ENCODE data around the gene PCDHA1. TPM values are rescaled to one million over a fixed set of nuclear protein-coding genes. Genes with fewer than 3 reads are reported as not detected.

The PCDHA1 gene
- total RNA-seq, 1 donor from 2014 or later = not detected

DNA sequence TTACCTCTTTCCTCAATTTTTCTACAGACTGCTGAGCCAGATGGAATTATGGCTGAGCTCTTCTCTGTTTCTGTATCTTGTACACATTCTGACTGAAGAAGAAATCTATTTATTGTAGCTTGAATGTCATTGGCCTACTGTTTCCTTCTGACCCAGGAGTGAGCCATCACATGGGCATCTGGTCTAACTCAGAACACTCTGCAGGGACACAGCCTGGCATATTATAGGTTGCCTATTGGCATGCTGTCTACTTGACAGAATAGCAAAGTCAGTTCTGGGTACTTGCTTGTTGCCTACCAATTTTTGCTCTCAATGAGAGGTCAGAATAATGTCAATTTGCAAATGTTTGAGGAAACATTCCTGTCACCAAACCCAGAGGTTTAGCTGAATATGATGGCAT is 187.6 kb downstream of the PCDHA1 start:
- Histone ChIP-seq H3K4me3 (ENCODE audit: low read depth, low read length) (no peak overlapping the region), H3K27me3 (ENCODE audit: control insufficient read depth, insufficient read depth, low read length) (peaks cover 3% of the 10 kb centered on the region), H3K36me3 (ENCODE audit: control insufficient read depth, insufficient read depth, low read length) (no peaks in the 10 kb centered on the region)
- DNase-seq (ENCODE audit: low read depth) = no peak
- TF ChIP-seq, protein P1, sequence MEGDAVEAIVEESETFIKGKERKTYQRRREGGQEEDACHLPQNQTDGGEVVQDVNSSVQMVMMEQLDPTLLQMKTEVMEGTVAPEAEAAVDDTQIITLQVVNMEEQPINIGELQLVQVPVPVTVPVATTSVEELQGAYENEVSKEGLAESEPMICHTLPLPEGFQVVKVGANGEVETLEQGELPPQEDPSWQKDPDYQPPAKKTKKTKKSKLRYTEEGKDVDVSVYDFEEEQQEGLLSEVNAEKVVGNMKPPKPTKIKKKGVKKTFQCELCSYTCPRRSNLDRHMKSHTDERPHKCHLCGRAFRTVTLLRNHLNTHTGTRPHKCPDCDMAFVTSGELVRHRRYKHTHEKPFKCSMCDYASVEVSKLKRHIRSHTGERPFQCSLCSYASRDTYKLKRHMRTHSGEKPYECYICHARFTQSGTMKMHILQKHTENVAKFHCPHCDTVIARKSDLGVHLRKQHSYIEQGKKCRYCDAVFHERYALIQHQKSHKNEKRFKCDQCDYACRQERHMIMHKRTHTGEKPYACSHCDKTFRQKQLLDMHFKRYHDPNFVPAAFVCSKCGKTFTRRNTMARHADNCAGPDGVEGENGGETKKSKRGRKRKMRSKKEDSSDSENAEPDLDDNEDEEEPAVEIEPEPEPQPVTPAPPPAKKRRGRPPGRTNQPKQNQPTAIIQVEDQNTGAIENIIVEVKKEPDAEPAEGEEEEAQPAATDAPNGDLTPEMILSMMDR (IDR thresholded peaks at IDR 0.05; ENCODE audit: insufficient read depth, low read length, poor library complexity, severe bottlenecking) = no peak

DNA sequence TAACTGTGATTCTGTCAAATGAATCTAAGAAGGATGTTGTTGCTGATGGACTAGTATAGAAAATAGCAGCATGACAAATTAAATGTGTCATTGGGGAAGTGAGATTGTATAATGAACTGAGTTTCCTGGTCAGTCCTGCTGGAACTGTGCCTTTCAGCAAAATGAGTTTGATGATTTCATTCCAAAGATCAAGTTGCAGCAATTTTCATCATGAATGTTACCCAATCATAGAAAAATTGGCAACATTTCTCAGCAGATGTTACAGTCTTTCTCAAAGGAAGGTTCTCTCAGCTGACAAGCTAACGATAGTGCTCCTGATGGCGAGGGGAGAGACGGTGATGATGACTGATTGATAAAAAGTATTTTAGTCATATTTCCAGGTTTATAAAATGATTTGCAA is 191.1 kb downstream of the PCDHA1 start:
- TF ChIP-seq, protein P1 (IDR thresholded peaks at IDR 0.05; ENCODE audit: insufficient read depth, low read length, poor library complexity, severe bottlenecking) = no peak
- Histone ChIP-seq H3K27me3 (ENCODE audit: control insufficient read depth, insufficient read depth, low read length) (no peaks in the 10 kb centered on the region), H3K36me3 (ENCODE audit: control insufficient read depth, insufficient read depth, low read length) (no peaks in the 10 kb centered on the region), H3K4me3 (ENCODE audit: low read depth, low read length) (no peak overlapping the region)
- DNase-seq (ENCODE audit: low read depth) = no peak

DNA sequence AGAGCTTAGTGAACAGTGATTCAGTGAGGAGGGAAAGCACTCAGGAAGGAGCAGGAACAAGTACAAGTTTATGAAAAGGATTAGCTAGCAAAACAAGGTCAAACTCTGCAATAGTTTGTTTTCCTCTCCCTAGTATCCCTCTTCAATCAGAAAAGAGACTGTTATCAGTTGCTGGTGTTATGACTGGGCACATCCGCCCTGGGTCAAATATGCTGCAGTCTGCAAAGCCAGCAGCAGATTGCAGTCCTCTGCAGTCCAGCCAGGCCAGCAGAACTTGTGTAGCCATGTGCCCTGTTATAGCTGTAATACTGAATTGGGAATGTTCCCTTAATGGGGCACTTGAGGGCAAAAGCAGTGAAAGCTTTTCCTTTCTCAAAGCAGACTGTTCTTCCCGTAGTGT is 192.3 kb downstream of the PCDHA1 start:
- Histone ChIP-seq H3K4me3 (ENCODE audit: low read depth, low read length) (no peak overlapping the region), H3K27me3 (ENCODE audit: control insufficient read depth, insufficient read depth, low read length) (no peaks in the 10 kb centered on the region), H3K36me3 (ENCODE audit: control insufficient read depth, insufficient read depth, low read length) (no peaks in the 10 kb centered on the region)
- DNase-seq (ENCODE audit: low read depth) = no peak
- TF ChIP-seq, protein P1 (IDR thresholded peaks at IDR 0.05; ENCODE audit: insufficient read depth, low read length, poor library complexity, severe bottlenecking) = no peak

DNA sequence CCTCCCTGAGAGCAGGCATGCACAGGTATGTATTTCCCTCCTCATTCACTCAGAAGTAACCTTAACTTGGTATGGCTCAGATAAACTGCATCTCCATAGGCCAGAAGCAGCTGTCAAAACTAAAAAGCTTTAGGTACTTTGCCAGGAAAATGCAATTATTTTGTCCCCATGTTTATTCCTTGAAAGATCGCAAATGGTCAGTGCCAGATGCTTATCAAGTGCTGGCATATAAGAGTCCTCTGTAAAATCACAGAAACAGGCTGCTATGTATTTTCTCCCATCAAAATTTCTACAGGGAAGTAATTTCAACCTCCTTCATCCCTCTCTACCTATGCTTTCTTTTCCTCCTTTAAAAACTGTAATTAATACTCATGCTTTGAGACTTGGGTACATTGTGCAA is 193.0 kb downstream of the PCDHA1 start:
- Histone ChIP-seq H3K4me3 (ENCODE audit: low read depth, low read length) (no peak overlapping the region), H3K27me3 (ENCODE audit: control insufficient read depth, insufficient read depth, low read length) (no peaks in the 10 kb centered on the region), H3K36me3 (ENCODE audit: control insufficient read depth, insufficient read depth, low read length) (no peaks in the 10 kb centered on the region)
- TF ChIP-seq, protein P1 (IDR thresholded peaks at IDR 0.05; ENCODE audit: insufficient read depth, low read length, poor library complexity, severe bottlenecking) = no peak
- no peak for DNase-seq (ENCODE audit: low read depth)

DNA sequence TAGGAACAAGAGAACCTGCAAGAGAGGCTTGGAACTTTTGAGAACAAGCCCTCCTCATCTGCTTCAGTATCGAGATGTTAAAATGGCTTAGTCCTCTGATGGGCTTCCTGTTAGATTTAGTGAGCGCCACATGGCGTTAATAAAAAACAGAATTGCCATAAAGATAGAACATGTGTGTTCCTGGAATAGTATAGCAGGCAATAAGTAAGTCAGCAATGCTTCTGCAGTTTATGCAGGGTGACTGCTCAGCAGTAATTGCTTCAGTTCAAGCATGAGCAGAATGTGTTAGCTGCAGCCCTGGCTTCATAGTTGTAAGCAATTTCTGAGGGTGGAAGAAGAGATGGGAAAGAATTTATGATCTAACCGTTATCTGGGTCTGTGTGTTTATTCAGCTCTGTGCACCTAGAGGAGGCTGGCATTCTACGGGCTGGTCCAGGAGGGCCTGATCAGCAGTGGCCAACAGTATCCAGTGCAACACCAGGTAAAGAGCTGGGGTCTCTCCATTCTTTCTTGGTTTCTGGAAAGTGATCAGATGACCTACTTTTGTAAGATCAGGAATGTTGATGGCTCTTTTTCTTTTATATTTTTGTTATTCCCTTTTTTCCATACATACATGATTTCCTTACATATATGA is 196.3 kb downstream of the PCDHA1 start:
- H3K27me3 ChIP-seq (ENCODE audit: control insufficient read depth, insufficient read depth, low read length) = no peaks in the 10 kb centered on the region
- DNase-seq (ENCODE audit: low read depth) = no peak
- TF ChIP-seq, protein P1 (IDR thresholded peaks at IDR 0.05; ENCODE audit: insufficient read depth, low read length, poor library complexity, severe bottlenecking) = no peak

DNA sequence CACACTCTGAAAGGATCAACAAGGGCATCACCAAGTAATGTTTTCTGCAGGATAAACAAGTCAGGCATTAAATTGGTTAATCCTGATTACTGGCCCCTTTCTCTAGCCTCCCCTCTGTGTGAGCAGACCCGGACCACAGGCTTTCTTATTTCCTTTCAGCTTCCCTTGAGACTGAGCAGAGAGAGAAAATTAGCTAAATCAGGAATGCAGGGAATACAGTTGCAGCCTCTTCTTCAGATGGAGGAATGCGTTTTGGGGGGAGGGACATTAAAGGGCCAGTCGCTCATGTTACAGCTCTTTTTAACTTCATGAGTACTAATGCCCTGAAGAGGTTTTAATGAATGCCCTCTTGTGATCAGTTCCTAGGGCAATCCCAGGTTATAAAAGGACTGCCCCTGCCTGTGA is 200.2 kb downstream of the PCDHA1 start:
- no peak for DNase-seq (ENCODE audit: low read depth)
- TF ChIP-seq, protein P1 (IDR thresholded peaks at IDR 0.05; ENCODE audit: insufficient read depth, low read length, poor library complexity, severe bottlenecking) = no peak
- Histone ChIP-seq H3K4me3 (ENCODE audit: low read depth, low read length) (no peak overlapping the region), H3K36me3 (ENCODE audit: control insufficient read depth, insufficient read depth, low read length) (no peaks in the 10 kb centered on the region), H3K27me3 (ENCODE audit: control insufficient read depth, insufficient read depth, low read length) (no peaks in the 10 kb centered on the region)

More for the DNA sequence above, 196.3 kb downstream of the PCDHA1 start:
- Histone ChIP-seq H3K36me3 (ENCODE audit: control insufficient read depth, insufficient read depth, low read length) (no peaks in the 10 kb centered on the region), H3K4me3 (ENCODE audit: low read depth, low read length) (no peak overlapping the region)

Data from kidney epithelial cell (primary cell).